ENCODE measurements around the gene STAP2.
"Not testable (repeated sequence)": the region's sequence is repeated elsewhere in the genome, so short reads cannot be mapped to it uniquely, and the experiment has no call there.

Gene STAP2

GRCh38 chr19:4354282-4354681 is 15.7 kb upstream of the STAP2 start:
- Histone ChIP-seq H3K27me3 (ENCODE audit: insufficient read depth, low read depth, severe bottlenecking) (no peaks in the 10 kb centered on the region), H3K9me3 (ENCODE audit: severe bottlenecking) (no peaks in the 10 kb centered on the region), H3K36me3 (peaks cover 42% of the 10 kb centered on the region), H3K27ac (no peak overlapping the region), H3K4me3 (ENCODE audit: low read depth, low read length) (no peak overlapping the region)
- no peak for TF ChIP-seq CTCF (IDR thresholded peaks at IDR 0.05; ENCODE audit: low read depth, low read length)
- DNase-seq = no peak

- peak; percentile 61 for DNase-seq
- Histone ChIP-seq H3K36me3 (peaks cover 30% of the 10 kb centered on the region), H3K27ac (no peak overlapping the region), H3K4me3 (ENCODE audit: low read depth, low read length) (no peak overlapping the region), H3K9me3 (ENCODE audit: severe bottlenecking) (no peaks in the 10 kb centered on the region), H3K27me3 (ENCODE audit: insufficient read depth, low read depth, severe bottlenecking) (no peaks in the 10 kb centered on the region)
- peak; percentile 75 for TF ChIP-seq CTCF (IDR thresholded peaks at IDR 0.05; ENCODE audit: low read depth, low read length)
Observed at GRCh38 chr19:4352701-4353121, 14.1 kb upstream of the STAP2 start.

GRCh38 chr19:4350726-4351125 is 12.1 kb upstream of the STAP2 start:
- H3K36me3 ChIP-seq = peaks cover 24% of the 10 kb centered on the region
- no peak overlapping the region for H3K27ac ChIP-seq
- no peak for TF ChIP-seq CTCF (IDR thresholded peaks at IDR 0.05; ENCODE audit: low read depth, low read length)
- no peak overlapping the region for H3K4me3 ChIP-seq (ENCODE audit: low read depth, low read length)
- DNase-seq = no peak
- H3K9me3 ChIP-seq (ENCODE audit: severe bottlenecking) = no peaks in the 10 kb centered on the region
- no peaks in the 10 kb centered on the region for H3K27me3 ChIP-seq (ENCODE audit: insufficient read depth, low read depth, severe bottlenecking)

- no peaks in the 10 kb centered on the region for H3K9me3 ChIP-seq (ENCODE audit: severe bottlenecking)
- DNase-seq = no peak
Observed at GRCh38 chr19:4350111-4350510, 11.5 kb upstream of the STAP2 start.

GRCh38 chr19:4349225-4349624 is 10.6 kb upstream of the STAP2 start:
- peaks cover 19% of the 10 kb centered on the region for H3K36me3 ChIP-seq
- H3K4me3 ChIP-seq (ENCODE audit: low read depth, low read length); H3K9me3 ChIP-seq (ENCODE audit: severe bottlenecking); DNase-seq; H3K27ac ChIP-seq; H3K27me3 ChIP-seq (ENCODE audit: insufficient read depth, low read depth, severe bottlenecking): not testable (repeated sequence)

More at GRCh38 chr19:4350111-4350510, 11.5 kb upstream of the STAP2 start:
- H3K27me3 ChIP-seq (ENCODE audit: insufficient read depth, low read depth, severe bottlenecking) = no peaks in the 10 kb centered on the region
- H3K36me3 ChIP-seq = peaks cover 25% of the 10 kb centered on the region
- no peak overlapping the region for H3K27ac ChIP-seq
- TF ChIP-seq CTCF (IDR thresholded peaks at IDR 0.05; ENCODE audit: low read depth, low read length) = no peak
- H3K4me3 ChIP-seq (ENCODE audit: low read depth, low read length) = no peak overlapping the region

GRCh38 chr19:4347521-4347920 is 8.9 kb upstream of the STAP2 start:
- Histone ChIP-seq H3K27ac (no peak overlapping the region), H3K4me3 (ENCODE audit: low read depth, low read length) (no peak overlapping the region), H3K36me3 (peaks cover 15% of the 10 kb centered on the region), H3K27me3 (ENCODE audit: insufficient read depth, low read depth, severe bottlenecking) (no peaks in the 10 kb centered on the region), H3K9me3 (ENCODE audit: severe bottlenecking) (no peaks in the 10 kb centered on the region)
- TF ChIP-seq CTCF (IDR thresholded peaks at IDR 0.05; ENCODE audit: low read depth, low read length) = no peak
- no peak for DNase-seq
